ENCODE measurements around the gene CD55.

GRCh38 chr1:207355060-207355459 is 33.6 kb downstream of the CD55 start:
- TF ChIP-seq CTCF (IDR thresholded peaks at IDR 0.05; ENCODE audit: insufficient read depth, low read length) (no peak), GABPA (IDR thresholded peaks at IDR 0.05; ENCODE audit: low read depth) (no peak), REST (IDR thresholded peaks at IDR 0.05; ENCODE audit: insufficient replicate concordance, low read depth) (no peak), POLR2AphosphoS5 (IDR thresholded peaks at IDR 0.05; ENCODE audit: low read depth) (no peak), SPI1 (IDR thresholded peaks at IDR 0.05; ENCODE audit: borderline replicate concordance, low read depth) (no peak)
